IPS-15b (cell line): ENCODE measurements around the gene FSTL3.
"Not testable (repeated sequence)": the region's sequence is repeated elsewhere in the genome, so short reads cannot be mapped to it uniquely, and the experiment has no call there.

Experiments used
- H3K27me3 ChIP-seq: one replicate; pipeline ENCODE4 v1.6.1; 2013; ENCODE audit warnings: low read length; ENCODE audit not compliant: control insufficient read depth, insufficient read depth
- H3K36me3 ChIP-seq: one replicate; pipeline ENCODE4 v1.6.1; 2013; ENCODE audit warnings: low read length; ENCODE audit not compliant: control insufficient read depth, insufficient read depth
- H3K4me1 ChIP-seq: one replicate; pipeline ENCODE4 v1.6.1; 2013; ENCODE audit warnings: mild to moderate bottlenecking, low read length; ENCODE audit not compliant: control insufficient read depth, insufficient read depth
- H3K4me3 ChIP-seq: one replicate; pipeline ENCODE4 v1.5.1; 2013; ENCODE audit warnings: low read depth, low read length
- H3K9ac ChIP-seq: one replicate; pipeline ENCODE4 v1.6.1; 2013; ENCODE audit warnings: low read depth, mild to moderate bottlenecking, low read length
- H3K9me3 ChIP-seq: one replicate; pipeline ENCODE4 v1.6.1; 2013; ENCODE audit warnings: mild to moderate bottlenecking, low read length; ENCODE audit not compliant: control insufficient read depth, insufficient read depth

FSTL3 gene

GRCh38 chr19:698529-698928 lies 22.3 kb downstream of the FSTL3 start:
- H3K9ac ChIP-seq, H3K9me3 ChIP-seq, H3K27me3 ChIP-seq, H3K36me3 ChIP-seq, H3K4me1 ChIP-seq, H3K4me3 ChIP-seq: not testable (repeated sequence)

DNA sequence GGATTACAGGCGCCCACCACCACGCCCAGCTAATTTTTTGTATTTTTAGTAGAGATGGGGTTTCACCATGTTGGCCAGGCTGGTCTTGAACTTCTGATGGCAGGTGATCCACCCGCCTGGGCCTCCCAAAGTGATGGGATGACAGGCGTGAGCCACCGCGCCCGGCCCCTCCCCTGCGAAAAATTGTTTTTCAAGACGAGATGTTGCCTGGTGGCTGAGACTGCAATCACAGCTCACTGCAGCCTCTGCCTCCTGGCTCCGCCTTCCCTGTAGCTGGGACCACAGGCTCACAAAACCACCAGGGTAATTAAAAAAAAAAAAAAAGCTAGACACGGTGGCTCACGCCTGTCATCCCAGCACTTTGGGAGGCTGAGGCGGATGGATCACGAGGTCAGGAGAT lies 23.7 kb downstream of the FSTL3 start:
- H3K27me3 ChIP-seq, H3K9ac ChIP-seq, H3K36me3 ChIP-seq, H3K4me3 ChIP-seq, H3K4me1 ChIP-seq, H3K9me3 ChIP-seq: not testable (repeated sequence)

GRCh38 chr19:702847-703246 lies 26.7 kb downstream of the FSTL3 start:
- H3K4me3 ChIP-seq = peak overlapping the region; percentile 45
- not testable (repeated sequence) for H3K9me3 ChIP-seq, H3K9ac ChIP-seq, H3K4me1 ChIP-seq, H3K36me3 ChIP-seq, H3K27me3 ChIP-seq

DNA sequence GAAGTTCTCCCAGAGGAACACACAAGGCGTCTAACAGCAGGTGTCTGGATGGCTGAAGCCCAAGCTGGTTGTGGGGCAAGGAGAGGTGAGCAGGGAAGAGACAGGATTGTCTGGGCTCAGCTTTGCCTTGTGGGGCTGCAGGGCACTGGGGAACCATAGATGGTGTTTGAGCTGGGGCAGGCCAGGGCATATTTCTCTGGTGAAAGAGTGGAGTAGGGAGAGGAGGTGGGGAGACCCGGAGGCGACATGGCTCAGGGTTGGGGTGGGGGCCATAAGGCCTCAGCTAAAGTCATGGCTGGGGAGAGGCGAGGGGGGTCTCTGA lies 27.1 kb downstream of the FSTL3 start:
- no peak overlapping the region for H3K9ac ChIP-seq
- no peaks in the 10 kb centered on the region for H3K27me3 ChIP-seq
- no peaks in the 10 kb centered on the region for H3K36me3 ChIP-seq
- H3K9me3 ChIP-seq = no peaks in the 10 kb centered on the region
- H3K4me3 ChIP-seq = peak overlapping the region; percentile 45
- H3K4me1 ChIP-seq = no peaks in the 10 kb centered on the region

DNA sequence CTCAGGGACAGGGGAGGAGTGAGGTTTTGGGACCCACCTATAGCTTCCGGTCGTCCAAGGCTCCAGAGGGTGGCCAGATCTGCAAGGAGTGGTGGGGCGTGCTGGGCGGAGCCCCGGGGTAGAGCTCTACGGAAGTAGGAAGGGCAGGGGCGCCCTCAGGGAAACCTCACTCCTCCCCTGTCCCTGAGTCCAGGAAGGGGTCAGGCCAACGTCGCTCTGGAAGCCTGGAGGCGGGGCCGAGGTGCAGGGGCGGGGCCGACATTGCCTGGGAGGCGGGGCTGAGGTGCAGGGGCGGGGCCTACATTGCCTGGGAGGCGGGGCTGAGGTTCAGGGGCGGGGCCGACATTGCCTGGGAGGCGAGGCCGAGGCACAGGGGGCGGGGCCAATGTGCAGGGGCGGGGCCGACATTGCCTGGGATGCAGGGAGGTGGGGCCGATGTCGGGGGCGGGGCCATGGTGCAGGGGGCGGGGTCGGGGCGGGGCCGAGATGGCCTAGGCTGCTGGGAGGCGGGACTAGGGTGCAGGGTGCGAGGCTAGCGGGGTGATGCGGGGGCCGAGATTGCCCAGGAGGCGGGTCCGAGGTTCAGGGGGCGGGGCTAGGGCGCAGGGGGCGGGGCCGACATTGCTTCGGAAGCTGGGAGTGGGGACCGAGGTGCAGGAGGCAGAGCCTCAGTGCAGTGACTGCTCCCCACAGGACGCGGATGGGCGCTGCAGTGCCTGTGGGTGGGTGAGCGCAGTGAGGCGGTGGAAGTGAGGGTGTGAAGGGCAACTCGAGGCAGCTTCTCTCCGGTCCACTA lies 27.7 kb downstream of the FSTL3 start:
- Histone ChIP-seq H3K36me3 (no peaks in the 10 kb centered on the region), H3K27me3 (no peaks in the 10 kb centered on the region), H3K9ac (no peak overlapping the region), H3K4me3 (peak overlapping the region; percentile 63), H3K9me3 (no peaks in the 10 kb centered on the region), H3K4me1 (no peaks in the 10 kb centered on the region)

DNA sequence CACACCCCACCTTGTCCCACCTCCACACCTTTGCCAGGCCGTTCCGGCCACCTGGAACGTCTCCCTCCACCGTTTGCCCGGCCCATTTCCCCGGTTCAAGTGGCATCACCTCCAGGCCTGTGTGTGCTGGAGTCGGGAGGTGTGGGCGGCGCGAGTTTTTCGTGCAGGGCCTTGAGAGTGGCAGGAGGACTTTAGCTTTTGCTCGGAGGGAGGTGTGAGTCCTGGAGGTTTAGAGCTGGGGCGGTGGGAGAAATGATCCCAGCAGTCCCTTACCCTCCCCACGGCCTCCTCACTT lies 28.2 kb downstream of the FSTL3 start:
- Histone ChIP-seq H3K9me3 (no peaks in the 10 kb centered on the region), H3K4me3 (peak overlapping the region; percentile 63), H3K36me3 (no peaks in the 10 kb centered on the region), H3K4me1 (no peaks in the 10 kb centered on the region), H3K9ac (no peak overlapping the region), H3K27me3 (no peaks in the 10 kb centered on the region)

GRCh38 chr19:708154-709143 lies 32.3 kb downstream of the FSTL3 start, which contains the start of gene PALM:
Gene PALM (plus strand): TSS chr19:708935. CDS start chr19:709147, 212 bp downstream.
- peaks cover 5% of the 10 kb centered on the region for H3K4me1 ChIP-seq
- no peaks in the 10 kb centered on the region for H3K27me3 ChIP-seq
- H3K9me3 ChIP-seq = no peaks in the 10 kb centered on the region
- no peaks in the 10 kb centered on the region for H3K36me3 ChIP-seq
- H3K9ac ChIP-seq = no peak within 1 kb of the TSS
- peak within 1 kb of the TSS; percentile 48 for H3K4me3 ChIP-seq

DNA sequence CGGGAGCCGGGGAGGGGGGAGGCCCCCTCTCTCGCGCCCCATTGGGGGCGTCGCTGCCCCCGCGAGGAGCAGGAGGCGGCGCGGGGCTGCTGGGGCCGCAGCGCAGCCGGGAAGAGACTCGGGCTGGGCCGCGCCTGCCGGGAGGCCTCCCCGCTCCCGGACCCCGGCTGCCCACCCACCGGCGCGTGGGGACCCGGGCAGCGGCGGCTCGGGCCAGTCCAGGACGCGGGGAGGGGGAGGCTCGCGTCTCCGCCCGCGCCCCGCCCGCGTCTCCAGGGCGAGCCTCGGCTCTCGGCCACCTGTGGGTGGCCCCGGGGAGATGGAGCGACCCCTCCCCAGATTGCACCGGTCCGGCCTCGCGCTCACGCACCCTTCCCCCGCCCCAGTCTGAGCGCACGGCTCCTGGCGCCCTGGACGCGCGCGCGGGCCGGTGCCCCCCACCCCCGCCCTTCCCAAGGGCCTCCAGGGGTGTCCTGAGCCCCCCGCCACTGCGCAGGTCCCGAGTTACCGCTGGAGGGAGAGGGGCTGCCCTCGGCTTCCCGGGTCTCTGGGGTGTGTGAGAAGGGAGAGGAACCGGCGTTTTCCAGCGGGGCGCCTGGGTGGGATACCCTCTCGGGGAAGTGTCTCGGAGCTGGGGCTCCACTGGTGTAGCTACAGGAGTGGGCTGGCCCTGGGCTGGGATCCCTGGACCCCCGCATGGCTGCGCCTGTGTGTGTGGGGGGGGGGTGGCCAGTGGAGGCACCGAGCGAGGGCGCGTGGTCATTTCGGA lies 33.2 kb downstream of the FSTL3 start:
- Histone ChIP-seq H3K4me3 (peak overlapping the region; percentile 48), H3K27me3 (no peaks in the 10 kb centered on the region), H3K36me3 (no peaks in the 10 kb centered on the region), H3K4me1 (peaks cover 5% of the 10 kb centered on the region), H3K9me3 (no peaks in the 10 kb centered on the region), H3K9ac (no peak overlapping the region)

GRCh38 chr19:709965-710571 lies 33.9 kb downstream of the FSTL3 start:
- H3K9ac ChIP-seq = no peak overlapping the region
- H3K9me3 ChIP-seq = no peaks in the 10 kb centered on the region
- peak overlapping the region; percentile 48 for H3K4me3 ChIP-seq
- no peaks in the 10 kb centered on the region for H3K36me3 ChIP-seq
- H3K4me1 ChIP-seq = peaks cover 5% of the 10 kb centered on the region
- no peaks in the 10 kb centered on the region for H3K27me3 ChIP-seq

DNA sequence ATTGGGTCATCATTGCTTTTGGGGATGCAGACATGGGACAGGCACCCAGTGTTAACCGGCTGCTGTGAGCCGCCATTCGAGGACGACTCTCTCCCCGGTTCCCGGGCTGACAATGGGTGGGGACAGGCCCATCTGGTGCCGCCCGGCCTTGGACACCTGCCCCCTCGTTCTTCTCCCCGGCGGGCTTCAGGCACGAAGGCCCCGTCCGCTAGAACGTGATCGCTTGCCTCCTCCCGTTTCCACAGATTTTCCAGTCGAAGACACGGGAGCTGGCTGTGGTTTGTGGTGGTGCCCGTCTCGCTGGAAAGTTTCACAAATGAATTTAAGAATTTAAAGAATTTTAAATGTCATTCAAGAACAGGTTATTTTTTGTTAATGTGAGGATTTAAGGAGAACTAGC lies 34.6 kb downstream of the FSTL3 start:
- Histone ChIP-seq H3K36me3 (no peaks in the 10 kb centered on the region), H3K4me1 (peaks cover 5% of the 10 kb centered on the region), H3K27me3 (no peaks in the 10 kb centered on the region), H3K9ac (no peak overlapping the region), H3K9me3 (no peaks in the 10 kb centered on the region), H3K4me3 (no peak overlapping the region)

GRCh38 chr19:711254-711653 lies 35.1 kb downstream of the FSTL3 start:
- H3K9me3 ChIP-seq = no peaks in the 10 kb centered on the region
- H3K36me3 ChIP-seq = no peaks in the 10 kb centered on the region
- peaks cover 5% of the 10 kb centered on the region for H3K4me1 ChIP-seq
- H3K9ac ChIP-seq = no peak overlapping the region
- no peak overlapping the region for H3K4me3 ChIP-seq
- H3K27me3 ChIP-seq = no peaks in the 10 kb centered on the region
